GM19468 (cell line): Measurements from ENCODE around the gene ESAM.

Source experiments
- ATAC-seq: cut with Tn5 transposase; IDR thresholded peaks from one replicate; pipeline ENCODE4 v1.9.1; 2021; ENCODE audit warnings: mild to moderate bottlenecking, moderate library complexity, moderate number of reproducible peaks; ENCODE audit not compliant: unreplicated experiment; ENCODE audit errors: extremely low read depth

The ESAM gene

GRCh38 chr11:124762105-124762623 is at the start of gene ESAM:
Gene ESAM, minus strand, starts transcription at chr11:124762290. Its CDS starts 136 bp downstream, at chr11:124762154.
- no peak for ATAC-seq

- ATAC-seq, result no peak
These were observed 49.5 kb upstream of the ESAM start for GRCh38 chr11:124811399-124812125.

GRCh38 chr11:124807660-124808270 is 45.7 kb upstream of the ESAM start:
- no peak for ATAC-seq

- no peak for ATAC-seq
These were observed 45.1 kb upstream of the ESAM start for GRCh38 chr11:124807201-124807600.

- no peak for ATAC-seq
These were observed 42.8 kb upstream of the ESAM start for GRCh38 chr11:124804884-124805283.

- ATAC-seq, result no peak
These were observed 39.7 kb upstream of the ESAM start for GRCh38 chr11:124801636-124802312.

GRCh38 chr11:124801014-124801413 is 38.9 kb upstream of the ESAM start:
- ATAC-seq, result no peak

- ATAC-seq, result peak; percentile 83
These were observed 38.3 kb upstream of the ESAM start, which contains the start of gene MSANTD2 for GRCh38 chr11:124800226-124800929. Gene MSANTD2, minus strand, starts transcription at chr11:124800406. Its CDS starts 26 bp downstream, at chr11:124800380.

- peak; percentile 24 for ATAC-seq
These were observed 37.5 kb upstream of the ESAM start for GRCh38 chr11:124799348-124800225.

GRCh38 chr11:124798991-124799347 is 36.9 kb upstream of the ESAM start:
- ATAC-seq, result peak; percentile 2

GRCh38 chr11:124796312-124796711 is 34.2 kb upstream of the ESAM start:
- ATAC-seq, result no peak

GRCh38 chr11:124793466-124794278 is 31.6 kb upstream of the ESAM start:
- peak; percentile 24 for ATAC-seq

GRCh38 chr11:124791626-124792341 is 29.7 kb upstream of the ESAM start:
- peak; percentile 61 for ATAC-seq

GRCh38 chr11:124788521-124788920 is 26.4 kb upstream of the ESAM start:
- ATAC-seq, result no peak

GRCh38 chr11:124784051-124784450 is 22.0 kb upstream of the ESAM start:
- ATAC-seq, result no peak

GRCh38 chr11:124783002-124783401 is 20.9 kb upstream of the ESAM start:
- ATAC-seq, result no peak

- ATAC-seq, result no peak
These were observed 17.5 kb upstream of the ESAM start for GRCh38 chr11:124779568-124779967.

GRCh38 chr11:124778281-124778680 is 16.2 kb upstream of the ESAM start:
- no peak for ATAC-seq
